Glutamatergic neuron (in vitro differentiated cells): Measurements from ENCODE around the gene LIPM. TPM values are rescaled to one million over a fixed set of nuclear protein-coding genes. Genes with fewer than 3 reads are reported as not detected.

Experiments
- DNase-seq: peaks from one replicate; pipeline ENCODE4 v3.0.0; 2022
- H3K27ac Mint-ChIP-seq: one replicate; pipeline ENCODE4 v1.8.0; 2020; ENCODE audit warnings: mild to moderate bottlenecking, mixed read lengths, inconsistent platforms; ENCODE audit not compliant: unreplicated experiment
- H3K27me3 Mint-ChIP-seq: one replicate; pipeline ENCODE4 v1.8.0; 2020; ENCODE audit warnings: mild to moderate bottlenecking, moderate library complexity, mixed read lengths, inconsistent platforms; ENCODE audit not compliant: unreplicated experiment
- H3K36me3 Mint-ChIP-seq: one replicate; pipeline ENCODE4 v1.8.0; 2020; ENCODE audit warnings: mild to moderate bottlenecking, mixed read lengths, inconsistent platforms; ENCODE audit not compliant: unreplicated experiment
- H3K4me1 Mint-ChIP-seq: one replicate; pipeline ENCODE4 v1.8.0; 2020; ENCODE audit warnings: mild to moderate bottlenecking, low read depth, mixed read lengths, inconsistent platforms; ENCODE audit not compliant: unreplicated experiment
- H3K4me3 Mint-ChIP-seq: one replicate; pipeline ENCODE4 v1.8.0; 2020; ENCODE audit warnings: mild to moderate bottlenecking, mixed read lengths, inconsistent platforms; ENCODE audit not compliant: unreplicated experiment
- H3K9me3 Mint-ChIP-seq: one replicate; pipeline ENCODE4 v1.8.0; 2020; ENCODE audit warnings: mild to moderate bottlenecking, moderate library complexity, mixed read lengths, inconsistent platforms; ENCODE audit not compliant: unreplicated experiment
- CTCF ChIP-seq: fragments of 200-600 bp; sonication (generic); IDR thresholded peaks from one replicate; pipeline ENCODE4 v1.5.0; 2021; ENCODE audit not compliant: partially characterized antibody, unreplicated experiment
- total RNA-seq: library from RNA; stranded (reverse); fragmentation: NEBNext Ultra II Directional; extraction: Animal tissue kit (Norgen Biotek cat#: 25700); gene quantifications from one replicate; pipeline ENCODE4 v1.2.1, GENCODE V29; 2021; ENCODE audit not compliant: unreplicated experiment

LIPM gene
- total RNA-seq, 1 donor from 2014 or later, result not detected

DNA sequence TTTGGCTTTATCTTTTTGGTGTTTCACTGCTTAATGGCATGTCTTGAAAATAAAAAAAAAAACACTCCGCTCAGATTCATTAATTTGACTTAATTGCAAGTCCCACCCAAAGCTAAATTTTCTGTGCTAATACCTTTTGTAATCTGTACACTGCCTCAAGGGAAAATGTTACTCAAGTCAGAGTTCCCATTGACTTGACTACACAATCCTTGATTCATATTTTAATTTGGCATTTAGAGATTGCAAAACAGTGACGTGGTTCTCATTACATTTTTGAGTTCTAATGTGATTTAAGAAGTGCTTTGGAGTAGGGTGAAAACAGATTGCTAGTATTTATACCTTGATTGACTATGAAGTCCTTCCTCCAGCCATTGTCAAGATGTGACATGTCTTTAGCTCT lies 21.3 kb upstream of the LIPM start:
- H3K36me3 Mint-ChIP-seq, result no peaks in the 10 kb centered on the region

GRCh38 chr10:88782222-88782621 lies 20.3 kb upstream of the LIPM start:
- Mint-ChIP-seq H3K36me3 (no peaks in the 10 kb centered on the region), H3K4me1 (no peaks in the 10 kb centered on the region), H3K4me3 (no peak overlapping the region), H3K27me3 (no peaks in the 10 kb centered on the region), H3K27ac (no peak overlapping the region), H3K9me3 (no peaks in the 10 kb centered on the region)
- DNase-seq, result no peak
- no peak for TF ChIP-seq CTCF

More for the DNA sequence above, 21.3 kb upstream of the LIPM start:
- TF ChIP-seq CTCF, result no peak
- no peaks in the 10 kb centered on the region for H3K27me3 Mint-ChIP-seq
- H3K4me1 Mint-ChIP-seq, result no peaks in the 10 kb centered on the region
- DNase-seq, result no peak
- no peak overlapping the region for H3K27ac Mint-ChIP-seq
- H3K9me3 Mint-ChIP-seq, result no peaks in the 10 kb centered on the region
- H3K4me3 Mint-ChIP-seq, result no peak overlapping the region

DNA sequence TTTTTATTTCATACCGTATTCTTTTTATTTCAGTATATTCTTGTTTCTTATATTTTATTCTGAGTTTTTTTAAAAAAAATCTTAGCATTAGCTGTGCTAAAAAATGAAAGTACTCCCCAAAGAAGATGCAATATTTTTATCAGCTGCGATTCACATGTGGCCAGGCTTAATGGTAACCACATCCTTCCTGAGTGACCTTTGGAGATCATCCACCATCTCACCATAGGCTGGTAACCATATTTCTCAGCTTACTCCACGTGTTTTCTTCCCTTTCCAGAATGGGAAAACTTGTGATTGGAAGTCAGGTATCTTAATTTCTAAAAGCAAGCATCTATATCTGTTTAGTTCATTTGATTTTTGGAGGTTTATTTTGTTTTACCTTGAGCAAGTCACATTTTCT lies 18.8 kb upstream of the LIPM start:
- DNase-seq, result no peak
- Mint-ChIP-seq H3K27me3 (no peaks in the 10 kb centered on the region), H3K4me1 (no peaks in the 10 kb centered on the region), H3K9me3 (no peaks in the 10 kb centered on the region), H3K4me3 (no peak overlapping the region), H3K27ac (no peak overlapping the region), H3K36me3 (no peaks in the 10 kb centered on the region)
- no peak for TF ChIP-seq CTCF

DNA sequence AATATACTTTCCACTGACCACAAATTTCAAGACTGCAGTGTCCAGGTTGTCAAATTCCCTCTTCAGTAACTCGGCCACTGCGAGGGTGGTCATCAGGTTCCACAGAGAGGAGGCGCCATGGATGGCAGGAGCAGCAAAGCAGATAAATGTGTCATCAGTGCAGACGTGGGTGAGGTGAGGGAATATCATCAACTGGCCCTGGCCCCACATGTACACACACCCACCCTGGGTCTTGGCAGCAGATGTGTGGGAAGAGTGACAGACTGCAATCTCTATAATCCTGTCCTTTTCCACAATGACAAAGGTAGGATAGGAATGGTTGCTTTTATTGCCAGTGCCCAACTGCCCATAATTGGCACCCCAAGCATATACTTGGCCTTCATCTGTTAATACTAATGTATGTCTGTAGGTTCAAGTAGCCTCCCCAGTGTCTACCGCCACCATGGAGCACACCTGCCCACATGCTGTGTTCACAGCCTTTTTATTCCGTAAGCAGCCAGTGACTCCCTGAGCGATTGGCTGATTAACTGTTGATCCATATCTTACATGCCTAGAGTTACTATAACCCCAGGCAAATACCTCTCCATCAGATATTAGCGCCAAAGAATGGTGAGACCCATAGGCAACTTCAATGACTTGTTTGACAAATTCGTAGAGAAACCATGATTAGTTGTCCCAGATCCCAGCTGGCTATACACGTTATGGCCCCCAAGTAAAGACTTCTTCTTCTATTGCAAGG lies 16.3 kb upstream of the LIPM start:
- H3K27me3 Mint-ChIP-seq, result no peaks in the 10 kb centered on the region
- no peak overlapping the region for H3K27ac Mint-ChIP-seq
- no peaks in the 10 kb centered on the region for H3K9me3 Mint-ChIP-seq
- no peak for TF ChIP-seq CTCF
- H3K4me3 Mint-ChIP-seq, result no peak overlapping the region
- no peaks in the 10 kb centered on the region for H3K4me1 Mint-ChIP-seq
- no peaks in the 10 kb centered on the region for H3K36me3 Mint-ChIP-seq
- no peak for DNase-seq

DNA sequence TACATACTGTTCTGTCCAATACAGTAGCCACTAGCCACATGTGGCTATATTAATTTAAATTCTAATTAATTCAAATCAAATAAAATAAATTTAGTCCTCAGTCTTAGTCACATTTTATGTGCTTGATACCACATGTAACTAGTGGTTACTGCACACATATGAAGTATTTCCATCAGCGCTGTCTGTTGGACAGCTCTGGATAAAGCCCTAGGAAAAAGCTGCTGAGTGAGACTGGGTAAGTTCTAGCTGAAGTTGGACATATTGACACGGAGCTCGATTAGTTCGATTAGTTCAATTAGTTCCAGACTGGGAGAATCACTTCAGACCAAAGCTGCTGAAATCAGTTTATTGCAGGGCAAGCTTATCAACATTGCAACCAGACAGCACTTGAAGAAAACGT lies 15.1 kb upstream of the LIPM start:
- no peaks in the 10 kb centered on the region for H3K36me3 Mint-ChIP-seq
- no peaks in the 10 kb centered on the region for H3K4me1 Mint-ChIP-seq
- H3K9me3 Mint-ChIP-seq, result no peaks in the 10 kb centered on the region
- no peak for DNase-seq
- no peak overlapping the region for H3K4me3 Mint-ChIP-seq
- TF ChIP-seq CTCF, result no peak
- no peak overlapping the region for H3K27ac Mint-ChIP-seq
- no peaks in the 10 kb centered on the region for H3K27me3 Mint-ChIP-seq
